ENCODE data around the gene NFYB.

NFYB gene

DNA sequence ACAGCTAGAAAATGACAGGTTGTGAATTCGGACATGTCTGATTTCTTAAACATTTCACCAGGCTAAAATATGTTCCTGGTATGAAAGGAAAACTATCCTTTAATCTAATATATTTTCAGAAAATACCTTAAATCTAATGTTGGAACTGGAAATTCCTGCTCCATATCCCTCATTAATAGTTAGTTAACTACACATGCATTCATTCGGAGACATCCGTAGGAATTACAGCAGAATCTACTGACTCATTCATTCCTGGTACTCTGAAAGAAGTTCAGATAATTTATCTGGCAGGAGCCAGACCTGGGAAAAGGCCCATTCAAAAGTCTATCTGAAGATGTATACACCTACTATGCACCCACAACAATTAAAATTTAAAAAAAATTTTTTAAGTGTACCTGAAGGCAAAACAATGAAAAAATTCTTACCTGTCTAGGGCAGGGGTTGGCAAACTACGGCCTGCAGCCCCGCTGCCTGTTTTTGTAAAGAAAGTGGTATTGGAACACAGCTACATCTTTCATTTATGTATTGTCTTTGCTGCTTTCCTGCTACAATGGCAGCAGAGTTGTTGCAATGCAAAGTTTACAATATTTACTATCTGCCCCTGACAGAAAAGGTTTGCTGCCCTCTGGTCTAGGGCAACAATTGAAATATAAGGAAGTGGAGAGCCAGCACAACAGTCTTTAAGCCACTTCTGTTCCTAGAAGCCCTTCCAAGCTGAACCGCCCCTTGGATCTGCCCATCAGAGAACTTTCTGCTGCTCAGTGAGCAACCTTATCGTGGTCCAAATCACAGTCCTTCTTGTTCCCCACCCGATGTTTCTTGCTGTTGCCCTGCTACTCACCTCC lies 17.9 kb upstream of the NFYB start:
- TF ChIP-seq, protein P1, sequence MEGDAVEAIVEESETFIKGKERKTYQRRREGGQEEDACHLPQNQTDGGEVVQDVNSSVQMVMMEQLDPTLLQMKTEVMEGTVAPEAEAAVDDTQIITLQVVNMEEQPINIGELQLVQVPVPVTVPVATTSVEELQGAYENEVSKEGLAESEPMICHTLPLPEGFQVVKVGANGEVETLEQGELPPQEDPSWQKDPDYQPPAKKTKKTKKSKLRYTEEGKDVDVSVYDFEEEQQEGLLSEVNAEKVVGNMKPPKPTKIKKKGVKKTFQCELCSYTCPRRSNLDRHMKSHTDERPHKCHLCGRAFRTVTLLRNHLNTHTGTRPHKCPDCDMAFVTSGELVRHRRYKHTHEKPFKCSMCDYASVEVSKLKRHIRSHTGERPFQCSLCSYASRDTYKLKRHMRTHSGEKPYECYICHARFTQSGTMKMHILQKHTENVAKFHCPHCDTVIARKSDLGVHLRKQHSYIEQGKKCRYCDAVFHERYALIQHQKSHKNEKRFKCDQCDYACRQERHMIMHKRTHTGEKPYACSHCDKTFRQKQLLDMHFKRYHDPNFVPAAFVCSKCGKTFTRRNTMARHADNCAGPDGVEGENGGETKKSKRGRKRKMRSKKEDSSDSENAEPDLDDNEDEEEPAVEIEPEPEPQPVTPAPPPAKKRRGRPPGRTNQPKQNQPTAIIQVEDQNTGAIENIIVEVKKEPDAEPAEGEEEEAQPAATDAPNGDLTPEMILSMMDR (IDR thresholded peaks at IDR 0.05; ENCODE audit: low read depth, low read length, missing control alignments), result no peak
- in situ Hi-C loops (cut with HindIII; ENCODE audit: low sequenced_read_pairs), result no loop called here
- no peak overlapping the region for H3K4me3 ChIP-seq (ENCODE audit: low read depth, low read length)
- DNase-seq (ENCODE audit: low read depth), result no peak

DNA sequence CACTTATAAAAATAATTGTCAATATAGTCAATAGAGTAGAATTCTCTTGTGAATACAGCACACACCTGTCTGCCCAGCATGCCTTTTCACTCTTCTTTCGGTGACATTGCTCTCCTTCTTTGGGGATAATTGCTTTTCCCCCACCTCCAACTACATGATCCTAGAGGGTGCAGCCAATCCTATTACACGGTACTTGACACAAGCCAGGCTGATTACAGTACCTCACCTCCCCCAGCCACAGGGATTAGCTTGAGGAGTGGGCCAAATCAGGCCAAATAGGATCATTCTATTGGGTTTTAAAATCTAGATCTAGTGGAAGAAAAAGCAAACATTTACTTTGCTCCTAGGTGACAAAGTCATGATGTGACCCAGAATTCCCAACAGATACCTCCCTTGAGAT lies 16.8 kb upstream of the NFYB start:
- in situ Hi-C loops (cut with HindIII; ENCODE audit: low sequenced_read_pairs), result no loop called here
- TF ChIP-seq, protein P1 (IDR thresholded peaks at IDR 0.05; ENCODE audit: low read depth, low read length, missing control alignments), result no peak

DNA sequence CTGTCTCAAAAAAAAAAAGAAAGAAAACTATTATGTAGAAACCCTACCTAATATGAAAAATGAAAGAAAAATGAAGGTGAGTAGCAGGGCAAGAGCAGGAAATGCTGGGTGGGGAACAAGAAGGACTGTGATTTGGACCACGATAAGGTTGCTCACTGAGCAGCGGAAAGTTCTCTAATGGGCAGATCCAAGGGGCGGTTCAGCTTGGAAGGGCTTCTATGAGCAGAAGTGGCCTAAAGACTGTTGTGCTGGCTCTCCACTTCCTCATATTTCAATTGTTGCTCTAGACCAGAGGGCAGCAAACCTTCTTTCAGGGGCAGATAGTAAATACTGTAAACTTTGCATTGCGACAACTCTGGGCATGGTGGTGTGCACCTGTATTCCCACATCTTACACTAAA lies 16.3 kb upstream of the NFYB start:
- TF ChIP-seq, protein P1 (IDR thresholded peaks at IDR 0.05; ENCODE audit: low read depth, low read length, missing control alignments), result no peak
- in situ Hi-C loops (cut with HindIII; ENCODE audit: low sequenced_read_pairs), result no loop called here
- no peak for DNase-seq (ENCODE audit: low read depth)
- no peak overlapping the region for H3K4me3 ChIP-seq (ENCODE audit: low read depth, low read length)

More for the DNA sequence above, 16.8 kb upstream of the NFYB start:
- no peak for DNase-seq (ENCODE audit: low read depth)
- H3K4me3 ChIP-seq (ENCODE audit: low read depth, low read length), result no peak overlapping the region

DNA sequence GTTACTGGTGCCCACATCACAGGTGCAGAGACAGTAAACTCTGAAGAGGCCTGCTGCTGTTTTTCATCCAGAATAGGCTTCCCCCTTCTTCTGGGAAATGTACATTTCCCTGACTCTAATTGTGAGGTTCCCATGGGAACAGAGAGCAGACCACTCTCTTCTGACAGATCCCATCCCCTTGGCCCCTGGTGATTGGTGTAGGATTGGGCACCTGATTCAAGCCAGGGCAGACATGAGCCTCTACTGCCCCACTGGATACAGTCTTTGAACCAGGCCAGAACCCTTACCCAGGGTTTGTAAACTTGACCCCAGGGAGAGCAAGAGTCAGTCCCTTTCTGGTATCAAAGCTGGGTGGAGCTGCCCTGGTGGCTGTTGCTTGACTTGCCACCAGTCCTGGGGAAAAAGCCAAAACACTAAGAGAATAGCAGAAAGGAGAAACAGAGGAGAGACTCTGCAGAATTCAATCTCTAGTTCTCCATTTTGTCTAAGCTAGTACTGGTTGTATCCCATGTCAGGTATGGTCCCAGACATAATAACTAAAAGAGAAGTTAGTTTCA lies 14.8 kb upstream of the NFYB start:
- in situ Hi-C loops (cut with HindIII; ENCODE audit: low sequenced_read_pairs), result no loop called here
- TF ChIP-seq, protein P1 (IDR thresholded peaks at IDR 0.05; ENCODE audit: low read depth, low read length, missing control alignments), result no peak

DNA sequence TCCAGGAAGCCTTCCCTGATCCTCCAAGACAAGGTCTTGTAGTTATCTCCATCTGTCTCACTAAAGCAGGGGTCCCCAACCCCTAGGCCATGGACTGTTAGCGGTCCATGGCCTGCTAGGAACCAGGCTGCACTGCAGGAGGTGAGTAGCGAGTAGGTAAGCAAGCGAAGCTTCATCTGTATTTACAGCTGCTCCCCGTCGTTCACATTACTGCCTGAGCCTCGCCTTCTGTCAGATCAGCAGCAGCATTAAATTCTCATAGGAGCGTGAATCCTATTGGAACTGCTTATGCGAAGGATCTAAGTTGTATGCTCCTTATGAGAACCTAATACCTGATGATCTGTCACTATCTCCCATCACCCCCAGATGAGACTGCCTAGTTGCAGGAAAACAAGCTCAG lies 12.4 kb upstream of the NFYB start:
- DNase-seq (ENCODE audit: low read depth), result no peak
- in situ Hi-C loops (cut with HindIII; ENCODE audit: low sequenced_read_pairs), result no loop called here
- TF ChIP-seq, protein P1 (IDR thresholded peaks at IDR 0.05; ENCODE audit: low read depth, low read length, missing control alignments), result no peak
- no peak overlapping the region for H3K4me3 ChIP-seq (ENCODE audit: low read depth, low read length)

More for the DNA sequence above, 14.8 kb upstream of the NFYB start:
- H3K4me3 ChIP-seq (ENCODE audit: low read depth, low read length), result no peak overlapping the region
- no peak for DNase-seq (ENCODE audit: low read depth)

DNA sequence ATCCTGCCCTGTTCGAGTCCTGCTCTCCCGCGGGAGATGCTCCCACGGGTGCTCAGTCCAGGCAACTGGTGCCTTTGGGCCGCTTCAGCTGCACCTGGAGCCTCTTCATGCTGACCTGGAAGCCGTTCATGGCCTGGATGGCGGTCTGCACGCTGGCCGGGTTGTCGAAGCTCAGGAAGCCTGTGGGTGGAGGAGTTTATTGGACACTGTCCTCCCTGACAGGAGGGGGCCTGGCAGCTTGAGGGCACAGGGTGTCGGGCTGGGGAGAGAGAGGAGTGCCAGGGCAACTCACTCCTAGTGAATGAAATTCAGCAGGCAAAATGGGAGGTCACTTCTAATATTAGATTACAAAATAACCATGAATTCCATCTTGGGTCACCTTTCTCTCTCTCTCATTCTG lies 9.3 kb upstream of the NFYB start:
- no peak for DNase-seq (ENCODE audit: low read depth)
- in situ Hi-C loops (cut with HindIII; ENCODE audit: low sequenced_read_pairs), result no loop called here
- H3K4me3 ChIP-seq (ENCODE audit: low read depth, low read length), result no peak overlapping the region
- TF ChIP-seq, protein P1 (IDR thresholded peaks at IDR 0.05; ENCODE audit: low read depth, low read length, missing control alignments), result no peak

All from astrocyte of the cerebellum (primary cell).